HG02678 (cell line): ENCODE results near the gene DYRK1A.
"Not testable (repeated sequence)": the region's sequence is repeated elsewhere in the genome, so short reads cannot be mapped to it uniquely, and the experiment has no call there.

ENCODE experiments used
- ATAC-seq: cut with Tn5 transposase; IDR thresholded peaks from one replicate; pipeline ENCODE4 v1.9.1; 2021; ENCODE audit warnings: mild to moderate bottlenecking, moderate library complexity; ENCODE audit not compliant: unreplicated experiment

Gene DYRK1A

GRCh38 chr21:37522641-37523295, 156.2 kb downstream of the DYRK1A start:
- no peak for ATAC-seq

- not testable (repeated sequence) for ATAC-seq
Observed at GRCh38 chr21:37524944-37525343, 158.4 kb downstream of the DYRK1A start.

- ATAC-seq, result no peak
Observed at GRCh38 chr21:37525810-37526209, 159.2 kb downstream of the DYRK1A start.

GRCh38 chr21:37527103-37527502, 160.5 kb downstream of the DYRK1A start:
- ATAC-seq, result no peak

GRCh38 chr21:37527716-37528115, 161.1 kb downstream of the DYRK1A start:
- no peak for ATAC-seq

DNA sequence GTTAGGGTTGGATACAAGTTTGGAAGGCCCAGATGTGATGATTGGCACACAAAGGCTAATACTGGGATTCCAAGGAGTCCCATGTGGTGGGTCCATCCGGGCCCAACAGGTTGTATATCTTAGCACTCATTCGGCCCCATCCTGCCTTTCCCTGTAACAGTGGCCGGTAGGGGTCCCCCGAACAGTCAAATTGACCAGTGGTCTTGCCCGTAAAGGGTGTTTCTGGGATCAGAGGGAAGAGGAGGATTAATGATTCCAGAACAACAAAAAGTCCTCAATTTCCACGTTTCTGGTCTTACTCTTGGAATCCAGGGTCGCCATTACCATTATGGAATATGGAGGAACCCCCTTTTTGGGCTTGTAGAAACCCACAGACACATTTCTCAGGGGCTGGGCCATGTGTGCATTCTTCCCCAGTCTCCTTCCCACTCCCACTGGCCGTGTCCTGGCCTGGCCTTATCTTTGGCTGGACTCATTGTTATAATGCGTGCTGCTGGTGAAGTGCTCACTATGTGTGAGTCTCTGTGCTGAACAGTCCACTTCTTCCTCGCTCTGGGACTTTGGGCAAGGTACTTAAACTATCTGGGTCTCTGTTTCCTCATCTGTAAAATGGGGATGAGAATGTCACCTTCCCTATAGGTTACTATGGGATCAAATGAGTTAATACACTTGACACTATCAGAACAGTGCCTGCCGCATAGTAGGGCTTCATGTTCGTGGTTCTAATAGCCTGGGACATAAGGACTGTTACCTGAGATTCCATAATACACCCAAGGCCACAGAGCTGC, 161.8 kb downstream of the DYRK1A start:
- no peak for ATAC-seq

GRCh38 chr21:37529649-37530048, 163.1 kb downstream of the DYRK1A start:
- no peak for ATAC-seq

GRCh38 chr21:37530901-37531351, 164.4 kb downstream of the DYRK1A start:
- ATAC-seq, result no peak

- no peak for ATAC-seq
Observed at GRCh38 chr21:37531431-37531932, 164.9 kb downstream of the DYRK1A start.

DNA sequence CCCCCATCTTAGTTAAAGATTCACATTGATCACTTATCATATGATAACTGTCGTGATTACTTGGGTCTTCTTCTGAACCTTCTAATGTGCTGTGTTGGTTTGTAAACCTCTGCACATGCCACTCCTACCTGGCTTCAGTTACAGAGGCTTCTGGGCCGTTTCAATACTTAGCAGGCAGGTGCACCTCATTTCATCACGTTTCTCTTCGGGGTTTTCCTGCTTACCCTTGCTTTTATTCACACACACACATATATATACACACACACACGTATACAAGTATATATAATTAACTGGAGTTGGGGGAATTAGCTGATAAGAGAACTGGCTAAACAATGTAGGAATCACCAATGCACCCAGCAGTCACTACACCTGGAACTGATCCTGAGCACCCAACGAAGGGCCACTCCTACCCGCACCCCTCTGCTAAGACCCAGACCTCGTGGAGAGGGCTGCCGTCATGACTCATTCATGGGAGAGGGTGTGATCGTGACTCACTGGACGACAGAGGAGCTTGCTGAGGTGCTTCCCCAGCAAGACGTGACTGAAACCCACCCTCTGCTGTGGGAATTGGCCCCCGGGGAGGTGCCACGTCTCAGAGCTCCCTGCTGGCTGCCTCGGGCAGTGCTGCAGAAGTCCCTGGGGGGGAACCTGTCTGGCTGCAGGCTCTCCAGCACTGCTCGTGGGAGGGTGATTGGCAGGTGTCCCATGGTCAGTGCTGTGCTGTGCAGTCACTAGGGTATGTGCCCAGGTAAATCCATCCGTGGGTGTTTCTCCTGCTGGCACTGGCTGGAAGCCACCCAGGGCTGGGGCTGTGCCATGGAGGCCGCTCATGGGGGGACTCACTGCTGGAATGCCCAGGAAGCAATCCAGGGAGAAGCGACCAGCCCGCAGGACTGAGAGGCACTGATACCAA, 166.6 kb downstream of the DYRK1A start:
- no peak for ATAC-seq

DNA sequence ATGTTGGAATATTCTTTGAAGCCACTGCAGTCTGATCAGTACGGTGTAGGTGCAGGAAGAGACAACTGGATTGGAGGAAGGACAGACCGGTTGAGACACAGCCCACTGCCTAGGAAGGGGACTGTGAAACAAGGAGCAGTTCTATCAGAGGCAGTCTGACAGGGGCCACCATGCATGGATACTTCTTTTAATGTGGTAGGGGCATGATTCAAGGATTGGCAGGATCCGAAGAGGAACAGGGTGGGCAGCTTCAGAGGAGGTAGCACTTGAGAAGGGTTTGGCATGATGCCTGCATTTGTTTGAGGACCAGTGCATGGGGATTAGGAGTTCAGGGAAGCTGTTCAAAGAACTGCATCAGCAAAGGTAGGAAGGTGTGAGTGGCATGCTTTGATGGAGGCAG, 167.9 kb downstream of the DYRK1A start:
- no peak for ATAC-seq

DNA sequence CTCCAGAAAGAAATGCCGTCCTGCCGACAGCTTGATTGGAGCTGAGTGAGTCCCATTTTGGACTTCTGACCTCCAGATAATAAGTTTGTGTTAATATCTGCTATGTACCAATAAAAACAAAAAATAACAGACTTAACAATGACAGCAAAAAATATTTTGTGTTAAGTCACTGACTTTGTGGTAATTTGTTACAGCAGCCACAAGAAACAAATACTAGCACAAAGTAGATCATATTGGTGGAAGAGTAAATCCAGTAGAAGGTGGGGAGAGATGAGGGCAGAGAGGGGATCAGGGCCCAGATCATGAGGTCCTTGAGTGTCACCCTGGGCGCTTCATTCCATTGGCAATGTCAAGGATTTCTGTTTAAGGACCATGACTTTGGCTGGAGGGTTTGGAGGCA, 168.6 kb downstream of the DYRK1A start:
- no peak for ATAC-seq

- no peak for ATAC-seq
Observed at GRCh38 chr21:37535672-37536071, 169.1 kb downstream of the DYRK1A start.

DNA sequence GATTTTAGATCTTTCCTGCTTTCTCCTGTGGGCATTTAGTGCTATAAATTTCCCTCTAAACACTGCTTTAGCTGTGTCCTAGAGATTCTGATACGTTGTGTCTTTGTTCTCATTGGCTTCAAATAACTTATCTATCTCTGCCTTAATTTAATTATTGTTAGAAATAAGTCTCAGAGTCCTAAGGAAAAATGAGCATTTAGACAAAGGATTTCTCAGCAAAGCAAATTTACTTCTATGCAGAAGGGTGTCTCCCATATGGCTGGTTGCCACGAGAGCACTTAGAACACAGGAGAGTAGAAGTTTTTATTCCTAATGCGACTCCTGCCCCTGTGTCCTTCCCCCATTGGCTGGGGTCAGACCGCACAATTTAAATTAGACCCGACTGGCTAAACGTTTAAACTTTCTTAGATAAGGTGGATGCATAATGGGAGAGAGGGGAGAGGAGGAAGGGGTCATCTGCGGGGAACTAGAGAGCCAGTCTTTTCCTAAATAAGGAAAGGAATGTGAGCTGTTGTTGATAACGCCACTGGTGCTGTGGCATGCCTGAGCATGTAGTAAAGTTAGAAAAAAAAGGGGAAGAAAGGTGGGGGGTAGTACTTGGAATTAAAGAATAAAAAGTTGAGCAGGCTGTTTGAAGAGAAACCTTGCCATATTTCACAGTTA, 170.2 kb downstream of the DYRK1A start:
- no peak for ATAC-seq

DNA sequence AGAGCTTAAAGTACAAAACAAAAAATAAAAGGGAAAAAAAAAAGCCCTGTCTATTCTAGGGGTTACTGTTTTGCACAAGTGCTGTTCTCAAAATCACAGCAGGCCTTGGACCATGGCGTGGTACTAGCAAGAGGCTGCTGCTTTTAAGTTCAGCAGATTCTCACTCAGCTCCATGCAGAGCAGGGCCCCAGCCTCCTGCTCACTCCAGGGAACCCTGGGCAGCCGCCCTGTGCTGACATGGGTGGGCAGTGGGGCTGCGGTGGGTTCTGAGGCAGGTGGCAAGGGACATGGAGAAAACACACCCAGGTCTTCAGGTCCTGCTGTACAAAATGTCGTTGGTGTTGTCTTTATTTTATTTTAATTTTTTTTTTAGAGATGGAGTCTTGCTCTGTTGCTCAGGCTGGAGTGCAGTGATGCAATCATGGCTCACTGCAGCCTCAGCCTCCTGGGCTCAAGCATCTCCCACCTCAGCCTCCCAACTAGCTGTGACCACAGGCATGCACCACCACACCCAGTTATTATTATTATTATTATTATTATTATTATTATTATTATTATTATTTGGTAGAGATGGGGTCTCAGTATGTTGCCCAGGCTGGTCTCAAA, 170.9 kb downstream of the DYRK1A start:
- no peak for ATAC-seq

DNA sequence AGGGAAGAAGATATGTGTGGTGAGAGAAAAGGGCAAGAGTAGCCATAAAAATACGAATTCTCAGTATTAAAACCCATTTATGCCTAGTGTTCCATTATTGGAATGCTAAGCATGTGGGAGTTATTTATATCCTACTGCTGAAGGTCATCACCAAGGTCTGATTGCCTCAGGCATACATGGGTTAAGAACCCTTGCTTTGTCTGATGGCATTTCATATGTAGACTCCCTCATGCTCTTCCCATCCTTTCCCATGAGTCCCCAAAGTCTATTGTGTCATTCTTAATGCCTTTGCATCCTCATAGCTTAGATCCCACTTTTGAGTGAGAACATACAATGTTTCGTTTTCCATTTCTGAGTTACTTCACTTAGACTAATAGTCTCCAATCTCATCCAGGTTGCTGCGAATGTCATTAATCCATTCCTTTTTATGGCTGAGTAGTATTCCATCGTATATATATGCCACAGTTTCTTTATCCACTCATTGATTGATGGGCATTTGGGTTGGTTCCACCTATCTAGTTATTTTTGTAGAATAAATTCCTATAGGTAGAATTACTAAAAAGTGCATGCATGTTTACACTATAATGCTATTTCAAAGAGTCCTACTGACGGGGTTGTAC, 172.5 kb downstream of the DYRK1A start:
- no peak for ATAC-seq

DNA sequence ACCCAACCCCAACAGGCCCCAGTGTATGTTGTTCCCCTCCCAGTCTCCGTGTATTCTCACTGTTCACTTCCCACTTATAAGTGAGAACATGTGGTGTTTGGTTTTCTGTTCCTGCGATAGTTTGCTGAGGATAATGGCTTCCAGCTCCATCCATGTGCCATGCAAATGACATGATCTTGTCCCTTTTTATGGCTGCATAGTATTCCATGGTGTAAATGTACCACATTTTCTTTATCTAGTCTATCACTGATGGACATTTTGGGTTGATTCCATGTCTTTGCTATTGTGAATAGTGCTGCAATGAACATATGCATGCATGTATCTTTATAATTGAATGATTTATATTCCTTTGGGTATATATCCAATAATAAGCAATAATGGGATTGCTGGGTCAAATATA, 174.6 kb downstream of the DYRK1A start:
- not testable (repeated sequence) for ATAC-seq

GRCh38 chr21:37542512-37542911, 175.9 kb downstream of the DYRK1A start:
- ATAC-seq, result no peak

GRCh38 chr21:37546299-37546908, 179.8 kb downstream of the DYRK1A start:
- ATAC-seq, result no peak
